ENCODE data around the gene SURF4.

GRCh38 chr9:133380734-133381133 is 4.9 kb upstream of the SURF4 start:
- TF ChIP-seq POLR2AphosphoS5 (IDR thresholded peaks at IDR 0.05; ENCODE audit: borderline replicate concordance, low read depth, low read length) (no peak), EZH2 (IDR thresholded peaks at IDR 0.05) (no peak)
